SJCRH30 (cell line): ENCODE measurements around the gene RNF26. TPM values are rescaled to one million over a fixed set of nuclear protein-coding genes. Genes with fewer than 3 reads are reported as not detected.

Experiments
- DNase-seq, 2 experiments: peaks; one replicate each; pipeline ENCODE4 v3.0.0-alpha.2; 2015 to 2020
- H3K27ac ChIP-seq: fragments of 250-450 bp; sonication (Bioruptor Pico); 2 replicates; pipeline ENCODE4 v1.5.1; 2020; ENCODE audit warnings: mild to moderate bottlenecking, moderate library complexity
- H3K27me3 ChIP-seq: fragments of 250-450 bp; sonication (Bioruptor Pico); 2 replicates; pipeline ENCODE4 v1.5.1; 2020; ENCODE audit warnings: mild to moderate bottlenecking, moderate library complexity
- H3K36me3 ChIP-seq: fragments of 250-450 bp; sonication (Bioruptor Pico); 2 replicates; pipeline ENCODE4 v1.5.1; 2020; ENCODE audit warnings: mild to moderate bottlenecking, moderate library complexity
- H3K4me1 ChIP-seq: fragments of 250-450 bp; sonication (Bioruptor Pico); 2 replicates; pipeline ENCODE4 v1.5.1; 2020; ENCODE audit warnings: mild to moderate bottlenecking, moderate library complexity
- H3K4me3 ChIP-seq: fragments of 250-450 bp; sonication (Bioruptor Pico); 2 replicates; pipeline ENCODE4 v1.5.1; 2020; ENCODE audit warnings: mild to moderate bottlenecking, moderate library complexity
- H3K9me3 ChIP-seq: fragments of 250-450 bp; sonication (Bioruptor Pico); replicated peaks from 2 replicates; pipeline ENCODE4 v1.5.1; 2020; ENCODE audit warnings: mild to moderate bottlenecking, moderate library complexity
- total RNA-seq: library from RNA; depleted of rRNA; stranded (reverse); fragments of >200 nt; shearing (Covaris generic); gene quantifications from 2 replicates; pipeline ENCODE4 v1.2.3, GENCODE V29; 2014

RNF26 gene
- total RNA-seq, 1 experiment from 2014 or later: 10.4 TPM

- H3K27me3 ChIP-seq: no peaks in the 10 kb centered on the region
- no peaks in the 10 kb centered on the region for H3K9me3 ChIP-seq
- no peak overlapping the region for H3K4me3 ChIP-seq
- no peaks in the 10 kb centered on the region for H3K36me3 ChIP-seq
- H3K27ac ChIP-seq: no peak overlapping the region
- peaks cover 8% of the 10 kb centered on the region for H3K4me1 ChIP-seq
- DNase-seq: peak in 1 of 2 experiments; percentile 34
Measured at GRCh38 chr11:119347940-119348605, 13.7 kb downstream of the RNF26 start.

GRCh38 chr11:119350302-119350701 is 16.0 kb downstream of the RNF26 start:
- Histone ChIP-seq H3K4me1 (peaks cover 11% of the 10 kb centered on the region), H3K36me3 (no peaks in the 10 kb centered on the region), H3K27me3 (no peaks in the 10 kb centered on the region), H3K27ac (no peak overlapping the region), H3K4me3 (no peak overlapping the region), H3K9me3 (no peaks in the 10 kb centered on the region)
- no peak for DNase-seq

GRCh38 chr11:119351232-119351631 is 16.9 kb downstream of the RNF26 start:
- no peaks in the 10 kb centered on the region for H3K9me3 ChIP-seq
- H3K4me3 ChIP-seq: no peak overlapping the region
- no peaks in the 10 kb centered on the region for H3K27me3 ChIP-seq
- no peak for DNase-seq
- H3K27ac ChIP-seq: no peak overlapping the region
- peaks cover 11% of the 10 kb centered on the region for H3K4me1 ChIP-seq
- H3K36me3 ChIP-seq: no peaks in the 10 kb centered on the region

- no peaks in the 10 kb centered on the region for H3K36me3 ChIP-seq
- peaks cover 7% of the 10 kb centered on the region for H3K4me1 ChIP-seq
- H3K4me3 ChIP-seq: no peak overlapping the region
- H3K27me3 ChIP-seq: no peaks in the 10 kb centered on the region
- H3K9me3 ChIP-seq: no peaks in the 10 kb centered on the region
- DNase-seq: peak; percentile 42 to 63
- H3K27ac ChIP-seq: no peak overlapping the region
Measured at GRCh38 chr11:119352857-119353260, 18.5 kb downstream of the RNF26 start.

- H3K4me1 ChIP-seq: peaks cover 10% of the 10 kb centered on the region
- no peaks in the 10 kb centered on the region for H3K9me3 ChIP-seq
- H3K27ac ChIP-seq: no peak overlapping the region
- 0 out of 2 replicates have a peak, but pooled peaks cover 2% of the 10 kb centered on the region for H3K36me3 ChIP-seq
- no peaks in the 10 kb centered on the region for H3K27me3 ChIP-seq
- DNase-seq: no peak
- H3K4me3 ChIP-seq: no peak overlapping the region
Measured at GRCh38 chr11:119355091-119355843, 20.9 kb downstream of the RNF26 start.

GRCh38 chr11:119356349-119357031 is 22.2 kb downstream of the RNF26 start:
- Histone ChIP-seq H3K27me3 (no peaks in the 10 kb centered on the region), H3K4me3 (no peak overlapping the region), H3K27ac (no peak overlapping the region), H3K9me3 (no peaks in the 10 kb centered on the region), H3K4me1 (peaks cover 19% of the 10 kb centered on the region), H3K36me3 (0 out of 2 replicates have a peak, but pooled peaks cover 2% of the 10 kb centered on the region)
- no peak for DNase-seq

- Histone ChIP-seq H3K36me3 (0 out of 2 replicates have a peak, but pooled peaks cover 2% of the 10 kb centered on the region), H3K27me3 (no peaks in the 10 kb centered on the region), H3K9me3 (no peaks in the 10 kb centered on the region), H3K4me1 (peaks cover 24% of the 10 kb centered on the region), H3K4me3 (no peak overlapping the region), H3K27ac (no peak overlapping the region)
- no peak for DNase-seq
Measured at GRCh38 chr11:119357074-119357473, 22.7 kb downstream of the RNF26 start.

GRCh38 chr11:119359365-119360214 is 25.3 kb downstream of the RNF26 start:
- Histone ChIP-seq H3K27me3 (no peaks in the 10 kb centered on the region), H3K4me1 (peaks cover 30% of the 10 kb centered on the region), H3K4me3 (no peak overlapping the region), H3K27ac (no peak overlapping the region; the same call in 1 of the 2 replicates), H3K9me3 (no peaks in the 10 kb centered on the region), H3K36me3 (0 out of 2 replicates have a peak, but pooled peaks cover 2% of the 10 kb centered on the region)
- DNase-seq: no peak

- Histone ChIP-seq H3K27ac (peak overlapping the region; percentile 70), H3K36me3 (0 out of 2 replicates have a peak, but pooled peaks cover 2% of the 10 kb centered on the region), H3K9me3 (no peaks in the 10 kb centered on the region), H3K4me3 (no peak overlapping the region), H3K4me1 (peaks cover 30% of the 10 kb centered on the region), H3K27me3 (no peaks in the 10 kb centered on the region)
- peak; percentile 89 to 91 for DNase-seq
Measured at GRCh38 chr11:119361056-119361787, 26.9 kb downstream of the RNF26 start.

GRCh38 chr11:119361941-119362725 is 27.8 kb downstream of the RNF26 start:
- Histone ChIP-seq H3K27me3 (no peaks in the 10 kb centered on the region), H3K4me3 (no peak overlapping the region), H3K27ac (peak overlapping the region; percentile 70), H3K4me1 (peaks cover 33% of the 10 kb centered on the region), H3K36me3 (0 out of 2 replicates have a peak, but pooled peaks cover 2% of the 10 kb centered on the region), H3K9me3 (no peaks in the 10 kb centered on the region)
- no peak for DNase-seq

GRCh38 chr11:119362741-119363080 is 28.4 kb downstream of the RNF26 start:
- 0 out of 2 replicates have a peak, but pooled peaks cover 2% of the 10 kb centered on the region for H3K36me3 ChIP-seq
- H3K4me1 ChIP-seq: peaks cover 39% of the 10 kb centered on the region
- no peak for DNase-seq
- H3K9me3 ChIP-seq: no peaks in the 10 kb centered on the region
- no peaks in the 10 kb centered on the region for H3K27me3 ChIP-seq
- no peak overlapping the region for H3K27ac ChIP-seq
- no peak overlapping the region for H3K4me3 ChIP-seq

GRCh38 chr11:119363081-119363850 is 28.9 kb downstream of the RNF26 start:
- Histone ChIP-seq H3K9me3 (no peaks in the 10 kb centered on the region), H3K27me3 (no peaks in the 10 kb centered on the region), H3K36me3 (no peaks in the 10 kb centered on the region), H3K4me3 (no peak overlapping the region), H3K4me1 (peaks cover 44% of the 10 kb centered on the region), H3K27ac (no peak overlapping the region)
- no peak for DNase-seq
